PC-3 (cell line): Measurements from ENCODE around the gene DAAM2.

Experiments
- EZH2phosphoT487 ChIP-seq: fragments of 300-600 bp; sonication (generic); IDR thresholded peaks from 2 replicates; pipeline ENCODE4 v1.6.1; 2018; ENCODE audit warnings: mild to moderate bottlenecking, antibody characterized with exemption, low read length, borderline replicate concordance
- TF ChIP-seq, protein P1 (sequence below): fragments of 300-600 bp; sonication (generic); conservative IDR thresholded peaks from 2 replicates; pipeline ENCODE4 v1.5.1; 2017; ENCODE audit warnings: antibody characterized with exemption, low read depth, mild to moderate bottlenecking, low read length

DNA sequence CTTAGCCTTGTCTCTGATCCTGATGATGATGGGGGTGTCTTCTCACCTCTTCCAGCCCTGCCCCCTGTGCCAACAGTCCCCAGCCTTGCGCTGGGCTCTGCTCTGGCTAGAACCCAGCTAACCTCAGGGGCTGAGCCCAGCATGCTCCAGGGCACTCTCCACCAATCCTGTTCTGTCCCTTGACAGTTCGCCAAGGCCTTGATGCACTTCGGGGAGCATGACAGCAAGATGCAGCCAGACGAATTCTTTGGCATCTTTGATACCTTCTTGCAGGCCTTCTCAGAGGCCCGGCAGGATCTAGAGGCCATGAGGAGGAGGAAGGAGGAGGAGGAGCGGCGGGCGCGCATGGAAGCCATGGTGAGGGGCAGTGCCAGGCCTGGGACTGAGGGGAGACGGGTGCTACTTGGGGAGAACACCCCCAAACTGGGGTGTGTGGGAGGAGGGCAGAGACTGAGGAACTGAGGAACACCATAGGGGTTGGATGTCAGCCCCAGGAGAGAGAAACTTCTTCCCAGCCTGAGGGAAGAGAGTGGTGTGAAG, 109.0 kb downstream of the DAAM2 start:
- no peak for TF ChIP-seq EZH2phosphoT487
- TF ChIP-seq, protein P1, sequence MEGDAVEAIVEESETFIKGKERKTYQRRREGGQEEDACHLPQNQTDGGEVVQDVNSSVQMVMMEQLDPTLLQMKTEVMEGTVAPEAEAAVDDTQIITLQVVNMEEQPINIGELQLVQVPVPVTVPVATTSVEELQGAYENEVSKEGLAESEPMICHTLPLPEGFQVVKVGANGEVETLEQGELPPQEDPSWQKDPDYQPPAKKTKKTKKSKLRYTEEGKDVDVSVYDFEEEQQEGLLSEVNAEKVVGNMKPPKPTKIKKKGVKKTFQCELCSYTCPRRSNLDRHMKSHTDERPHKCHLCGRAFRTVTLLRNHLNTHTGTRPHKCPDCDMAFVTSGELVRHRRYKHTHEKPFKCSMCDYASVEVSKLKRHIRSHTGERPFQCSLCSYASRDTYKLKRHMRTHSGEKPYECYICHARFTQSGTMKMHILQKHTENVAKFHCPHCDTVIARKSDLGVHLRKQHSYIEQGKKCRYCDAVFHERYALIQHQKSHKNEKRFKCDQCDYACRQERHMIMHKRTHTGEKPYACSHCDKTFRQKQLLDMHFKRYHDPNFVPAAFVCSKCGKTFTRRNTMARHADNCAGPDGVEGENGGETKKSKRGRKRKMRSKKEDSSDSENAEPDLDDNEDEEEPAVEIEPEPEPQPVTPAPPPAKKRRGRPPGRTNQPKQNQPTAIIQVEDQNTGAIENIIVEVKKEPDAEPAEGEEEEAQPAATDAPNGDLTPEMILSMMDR: no peak
